K562 (cell line): ENCODE data around the gene LIN28A. TPM values are rescaled to one million over a fixed set of nuclear protein-coding genes. Genes with fewer than 3 reads are reported as not detected.

Experiments used
- ATAC-seq: fragments of 200-7000 bp; cut with Tn5 transposase; 3 replicates; pipeline ENCODE4 v1.9.1; 2020; ENCODE audit warnings: moderate library complexity
- BruUV-seq: library from RNA; stranded (reverse); fragments of 400-500 nt; replicated peaks from 2 replicates; lab custom pipeline; 2021; lab: Mats Ljungman, UMichigan
- CTCF ChIA-PET: fragments of 300-600 bp; formaldehyde crosslinking; extraction: SDS; loops from one replicate; lab custom pipeline; 2021; ENCODE audit warnings: low intra/inter-chr PET ratio; lab: Yijun Ruan, JAX
- POLR2A ChIA-PET: fragments of 300-600, 350-650 bp; sonication (Branson Sonifier 250); formaldehyde crosslinking; extraction: SDS; loops from one replicate; lab custom pipeline; 2021; ENCODE audit warnings: antibody characterized with exemption, inconsistent platforms; lab: Yijun Ruan, JAX
- DNase-seq, 4 experiments: peaks; one replicate each; pipeline versions ENCODE4 v3.0.0 to v3.0.0-alpha.2; 2011 to 2018; ENCODE audit warnings: low spot score in 3 of 4, mixed read lengths in 3 of 4; ENCODE audit errors: extremely low read depth in 1 of 4
- FAIRE-seq: peaks from 2 replicates; lab custom pipeline; 2011; peaks lifted over from hg19 to GRCh38; lab: Jason Lieb, UNC
- H2AFZ ChIP-seq: 2 replicates; pipeline ENCODE4 v1.6.0; 2011; ENCODE audit warnings: low read depth, low read length, control low read depth, inconsistent platforms
- H3K27ac ChIP-seq: fragments of 200-600 bp; 3 replicates; pipeline ENCODE4 v1.8.0; 2011; ENCODE audit warnings: low read depth, mild to moderate bottlenecking, control low read depth, inconsistent platforms, low read length, moderate library complexity, mixed read lengths; ENCODE audit errors: extremely low read depth
- H3K27me3 ChIP-seq, 2 experiments: fragments of 300-600 bp in 1 of 2; 2 replicates in 1 of 2; 3 replicates in 1 of 2; pipeline versions ENCODE4 v1.6.0 to v1.8.0; 2011; ENCODE audit warnings: inconsistent platforms in 2 of 2, low read length in 2 of 2, mild to moderate bottlenecking in 1 of 2, mixed read lengths in 1 of 2, moderate library complexity in 1 of 2; ENCODE audit not compliant: control insufficient read depth in 2 of 2, insufficient read depth in 2 of 2
- H3K36me3 ChIP-seq: fragments of 300-600 bp; 3 replicates; pipeline ENCODE4 v1.8.0; 2011; ENCODE audit warnings: mild to moderate bottlenecking, low read length, inconsistent platforms; ENCODE audit not compliant: control insufficient read depth, insufficient read depth
- H3K4me1 ChIP-seq, 2 experiments: fragments of 200-600 bp in 1 of 2; replicated peaks in 1 of 2; 2 replicates in 1 of 2; 3 replicates in 1 of 2; pipeline versions ENCODE4 v1.5.1 to v1.8.0; 2011; ENCODE audit warnings: inconsistent platforms in 2 of 2, low read length in 2 of 2, mild to moderate bottlenecking in 1 of 2, mixed read lengths in 1 of 2, moderate library complexity in 1 of 2; ENCODE audit not compliant: control insufficient read depth in 2 of 2, insufficient read depth in 2 of 2
- H3K4me2 ChIP-seq: 2 replicates; pipeline ENCODE4 v1.6.1; 2011; ENCODE audit warnings: low read length, control low read depth, inconsistent platforms, mixed read lengths; ENCODE audit not compliant: insufficient read depth
- H3K4me3 ChIP-seq: fragments of 200-600 bp; sonication (generic), shearing (Covaris generic); 2 replicates; pipeline ENCODE4 v1.5.1; 2016; ENCODE audit warnings: control low read depth, inconsistent platforms
- H3K79me2 ChIP-seq: fragments of 200-600 bp; 3 replicates; pipeline ENCODE4 v1.8.0; 2011; ENCODE audit warnings: low read length, inconsistent platforms; ENCODE audit not compliant: control insufficient read depth, insufficient read depth
- H3K9ac ChIP-seq, 2 experiments: 2 replicates each; pipeline versions ENCODE4 v1.6.0 to v1.6.1; 2011; ENCODE audit warnings: low read depth in 2 of 2, low read length in 2 of 2, control low read depth in 1 of 2, inconsistent platforms in 1 of 2, mild to moderate bottlenecking in 1 of 2, mixed read lengths in 1 of 2; ENCODE audit not compliant: insufficient read depth in 1 of 2
- H3K9me1 ChIP-seq: one replicate; pipeline ENCODE4 v1.6.0; 2011; ENCODE audit warnings: inconsistent platforms, mild to moderate bottlenecking, low read length, moderate library complexity; ENCODE audit not compliant: control insufficient read depth, insufficient read depth
- H3K9me3 ChIP-seq: replicated peaks from 2 replicates; pipeline ENCODE4 v1.5.1; 2011; ENCODE audit warnings: low read depth, low read length, inconsistent platforms; ENCODE audit not compliant: control insufficient read depth, insufficient read depth
- H4K20me1 ChIP-seq: replicated peaks from 2 replicates; pipeline ENCODE4 v1.6.1; 2011; ENCODE audit warnings: low read length, inconsistent platforms, mixed read lengths; ENCODE audit not compliant: control insufficient read depth, insufficient read depth
- AFF1 ChIP-seq, 2 experiments: fragments of 450-650 bp; IDR thresholded peaks; 2 replicates each; pipeline ENCODE4 v1.6.1; 2018; ENCODE audit warnings: mild to moderate bottlenecking in 2 of 2, low read depth in 1 of 2; ENCODE audit not compliant: partially characterized antibody in 2 of 2
- HDAC2 ChIP-seq: fragments of 450-650 bp; IDR thresholded peaks from 2 replicates; pipeline ENCODE4 v1.6.1; 2016; ENCODE audit warnings: mild to moderate bottlenecking
- WGBS: fragments of 100-300 bp; shearing (Covaris generic); methylation state at CpG from one replicate; pipeline ENCODE4 v1.1.6; 2016; ENCODE audit warnings: low coverage, mixed read lengths; ENCODE audit not compliant: insufficient coverage; ENCODE audit errors: missing lambda C conversion rate; 5-methylcytosine and 5-hydroxymethylcytosine counted together
- in situ Hi-C: fragments of 300-500 bp; cut with MboI; formaldehyde crosslinking; loops from 4 replicates; pipeline ENCODE4 v1.15.0; 2018; ENCODE audit warnings: inconsistent platforms, mixed read lengths
- intact Hi-C: fragments of 100-400 bp; cut with micrococcal nuclease; formaldehyde crosslinking; loops from 2 replicates; pipeline ENCODE4 v1.14.2; 2022
- polyA plus RNA-seq, 8 experiments: library from polyadenylated mRNA; depleted of rRNA in 4 of 8; stranded (reverse) in 5 of 8; unstranded in 3 of 8; fragments of >200 nt; fragmentation: Nextera tagmentation in 2 of 8; fragmentation: Illumina TruSeq in 1 of 8; extraction: Ambion mirVana in 2 of 8; extraction: Trizol in 1 of 8; gene quantifications; 2 replicates each; pipeline versions ENCODE4 v1.2.1 to v1.2.3, GENCODE V29; 2011 to 2014; ENCODE audit warnings: inconsistent platforms in 1 of 8, missing spikeins in 1 of 8
- total RNA-seq, 7 experiments: library from RNA; depleted of rRNA in 6 of 7; stranded (reverse); fragments of >200 nt in 6 of 7; fragmentation: Illumina TruSeq in 2 of 7; extraction: Trizol in 2 of 7; gene quantifications; 2 replicates each; pipeline versions ENCODE4 v1.2.1 to v1.2.3, GENCODE V29; 2011 to 2021; ENCODE audit warnings: low replicate concordance in 1 of 7

LIN28A gene
- total and polyA plus RNA-seq, 9 of the 15 experiments (the other 6 are each of a cell fraction or from before 2014, with no cell fraction given): 0.80 to 5.4 (median 3.9) TPM

- no peak for FAIRE-seq
- Histone ChIP-seq H3K79me2 (no peaks in the 10 kb centered on the region), H2AFZ (peak overlapping the region; percentile 49), H3K9ac (no peak overlapping the region), H3K36me3 (no peaks in the 10 kb centered on the region), H3K27ac (no peak overlapping the region), H3K4me3 (no peak overlapping the region), H3K27me3 (no peaks in the 10 kb centered on the region), H3K9me3 (no peaks in the 10 kb centered on the region), H4K20me1 (no peaks in the 10 kb centered on the region), H3K4me1 (peaks cover 10 to 19% of the 10 kb centered on the region in 2 experiments), H3K4me2 (no peak overlapping the region), H3K9me1 (no peaks in the 10 kb centered on the region)
- ChIA-PET POLR2A (no interaction called here), CTCF (no interaction called here)
- in situ Hi-C loops: no loop called here
- intact Hi-C loops: loop anchor here (10.0 kb wide), 1 partner anchor 209 kb away; the partner anchor contains the start of genes CNKSR1 and ZNF593OS
- 43% methylated on average over 3 of the region's 3 CpGs for WGBS
- TF ChIP-seq AFF1 (IDR thresholded peaks at IDR 0.05; ENCODE audit: low read depth in 1 of 2, partially characterized antibody in 2 of 2) (peak in 1 of 2 experiments; percentile 40), HDAC2 (no peak)
- no TSS peak for BruUV-seq
- no peak for DNase-seq
- no peak for ATAC-seq
Measured at GRCh38 chr1:26384076-26384475, 26.5 kb upstream of the LIN28A start.
